GM23338 (cell line): ENCODE data around the gene ABHD14A. TPM values are rescaled to one million over a fixed set of nuclear protein-coding genes. Genes with fewer than 3 reads are reported as not detected.

Experiments used
- ATAC-seq: fragments of 200-7000 bp; cut with Tn5 transposase; 3 replicates; pipeline ENCODE4 v1.9.1; 2020
- DNase-seq: peaks from one replicate; pipeline ENCODE4 v3.0.0-alpha.2; 2015; ENCODE audit warnings: low spot score
- H2AFZ ChIP-seq: fragments of 200-600 bp; sonication (generic); 2 replicates; pipeline ENCODE4 v1.8.0; 2016; ENCODE audit warnings: antibody characterized with exemption, mild to moderate bottlenecking, moderate library complexity
- H3F3A ChIP-seq: fragments of 200-600 bp; sonication (generic); replicated peaks from 2 replicates; pipeline ENCODE4 v1.8.0; 2017; ENCODE audit warnings: antibody characterized with exemption, mixed run types, low read depth
- H3K27ac ChIP-seq: fragments of 200-600 bp; sonication (generic); 2 replicates; pipeline ENCODE4 v1.6.1; 2016; ENCODE audit warnings: low read depth
- H3K27me3 ChIP-seq: fragments of 200-600 bp; sonication (generic); 2 replicates; pipeline ENCODE4 v1.8.0; 2016; ENCODE audit warnings: mild to moderate bottlenecking, mixed run types, moderate library complexity; ENCODE audit not compliant: insufficient read depth
- H3K36me3 ChIP-seq: fragments of 200-600 bp; sonication (generic); 2 replicates; pipeline ENCODE4 v1.8.0; 2016; ENCODE audit warnings: mild to moderate bottlenecking; ENCODE audit not compliant: insufficient read depth
- H3K4me1 ChIP-seq: fragments of 200-600 bp; sonication (generic); 2 replicates; pipeline ENCODE4 v1.8.0; 2016; ENCODE audit warnings: mild to moderate bottlenecking, moderate library complexity; ENCODE audit not compliant: insufficient read depth
- H3K4me2 ChIP-seq: fragments of 200-600 bp; sonication (generic); 2 replicates; pipeline ENCODE4 v1.7.1; 2017; ENCODE audit warnings: mixed run types
- H3K4me3 ChIP-seq: fragments of 200-600 bp; sonication (generic); 2 replicates; pipeline ENCODE4 v1.6.1; 2016; ENCODE audit warnings: mixed run types
- H3K79me2 ChIP-seq: fragments of 200-600 bp; sonication (generic); replicated peaks from 2 replicates; pipeline ENCODE4 v1.8.0; 2017; ENCODE audit warnings: mild to moderate bottlenecking; ENCODE audit not compliant: insufficient read depth
- H3K9me2 ChIP-seq: fragments of 200-600 bp; sonication (generic); 2 replicates; pipeline ENCODE4 v1.8.0; 2017; ENCODE audit not compliant: insufficient read depth
- H4K20me1 ChIP-seq: fragments of 200-600 bp; sonication (generic); replicated peaks from 2 replicates; pipeline ENCODE4 v1.8.0; 2017; ENCODE audit warnings: mild to moderate bottlenecking; ENCODE audit not compliant: insufficient read depth
- H3K27ac Mint-ChIP-seq: 2 replicates; pipeline ENCODE4 v1.8.0; 2020; ENCODE audit warnings: inconsistent platforms, mild to moderate bottlenecking, moderate library complexity, mixed read lengths
- H3K27me3 Mint-ChIP-seq: 3 replicates; pipeline ENCODE4 v1.8.0; 2022; ENCODE audit warnings: low read depth, mild to moderate bottlenecking, moderate library complexity, mixed read lengths, inconsistent platforms; ENCODE audit not compliant: insufficient read depth, poor library complexity
- H3K36me3 Mint-ChIP-seq: 3 replicates; pipeline ENCODE4 v1.8.0; 2021; ENCODE audit warnings: low read depth, mild to moderate bottlenecking, inconsistent platforms, moderate library complexity, mixed read lengths
- H3K4me1 Mint-ChIP-seq: 3 replicates; pipeline ENCODE4 v1.8.0; 2020; ENCODE audit warnings: mild to moderate bottlenecking, inconsistent platforms, mixed read lengths
- H3K4me3 Mint-ChIP-seq: 3 replicates; pipeline ENCODE4 v1.8.0; 2021; ENCODE audit warnings: moderate library complexity, mild to moderate bottlenecking, inconsistent platforms, mixed read lengths
- H3K9me3 Mint-ChIP-seq: 3 replicates; pipeline ENCODE4 v1.8.0; 2020; ENCODE audit warnings: moderate library complexity, mild to moderate bottlenecking, inconsistent platforms, mixed read lengths
- CREB1 ChIP-seq: fragments of 250-450 bp; sonication (Bioruptor Pico); IDR thresholded peaks from 2 replicates; pipeline ENCODE4 v1.5.0; 2020; ENCODE audit warnings: low read depth, mild to moderate bottlenecking, moderate library complexity
- EZH2 ChIP-seq: fragments of 200-600 bp; sonication (generic); IDR thresholded peaks from one replicate; pipeline ENCODE4 v1.8.0; 2017; ENCODE audit warnings: antibody characterized with exemption, mild to moderate bottlenecking, low read depth; ENCODE audit not compliant: unreplicated experiment
- EZH2phosphoT487 ChIP-seq: fragments of 200-600 bp; sonication (generic); IDR thresholded peaks from one replicate; pipeline ENCODE4 v1.8.1; 2018; ENCODE audit warnings: antibody characterized with exemption; ENCODE audit not compliant: unreplicated experiment
- JUNB ChIP-seq: IDR thresholded peaks from one replicate; pipeline ENCODE4 v1.6.1; 2016; ENCODE audit warnings: antibody characterized with exemption; ENCODE audit not compliant: unreplicated experiment
- NANOG ChIP-seq: IDR thresholded peaks from 2 replicates; pipeline ENCODE4 v1.6.1; 2016; ENCODE audit warnings: antibody characterized with exemption, borderline replicate concordance
- STAT1 ChIP-seq: IDR thresholded peaks from one replicate; pipeline ENCODE4 v1.6.1; 2016; ENCODE audit warnings: antibody characterized with exemption; ENCODE audit not compliant: unreplicated experiment
- ZNF114 ChIP-seq: fragments of 250-450 bp; sonication (Bioruptor Pico); IDR thresholded peaks from 2 replicates; pipeline ENCODE4 v1.5.0; 2020; ENCODE audit warnings: mild to moderate bottlenecking, moderate library complexity
- ZNF331 ChIP-seq: fragments of 250-450 bp; sonication (Bioruptor Pico); IDR thresholded peaks from 2 replicates; pipeline ENCODE4 v1.5.0; 2020; ENCODE audit warnings: low read depth, mild to moderate bottlenecking, moderate library complexity
- polyA plus RNA-seq: library from polyadenylated mRNA; unstranded; fragments of >200 nt; fragmentation: Nextera tagmentation; extraction: Ambion mirVana; gene quantifications from 2 replicates; pipeline ENCODE4 v1.2.1, GENCODE V29; 2016
- total RNA-seq: library from RNA; depleted of rRNA; stranded (reverse); fragments of >200 nt; shearing (Covaris generic); gene quantifications from 2 replicates; pipeline ENCODE4 v1.2.3, GENCODE V29; 2014
- TF ChIP-seq, protein P1 (sequence below): IDR thresholded peaks from 2 replicates; pipeline ENCODE4 v1.6.1; 2016; ENCODE audit warnings: antibody characterized with exemption
- TF ChIP-seq, protein P2 (sequence below), 2 experiments: fragments of 200-600 bp in 1 of 2; sonication (generic) in 1 of 2; conservative IDR thresholded peaks; 2 replicates each; pipeline versions ENCODE4 v1.5.1 to v1.6.1; 2016 to 2017; ENCODE audit warnings: antibody characterized with exemption in 2 of 2, low read depth in 2 of 2, mild to moderate bottlenecking in 2 of 2, moderate library complexity in 1 of 2
- TF ChIP-seq, protein P3 (sequence below): IDR thresholded peaks from one replicate; pipeline ENCODE4 v1.6.1; 2018; ENCODE audit warnings: antibody characterized with exemption; ENCODE audit not compliant: unreplicated experiment

ABHD14A gene
- total and polyA plus RNA-seq, 2 experiments from 2014 or later: 7.8 to 12.7 TPM

DNA sequence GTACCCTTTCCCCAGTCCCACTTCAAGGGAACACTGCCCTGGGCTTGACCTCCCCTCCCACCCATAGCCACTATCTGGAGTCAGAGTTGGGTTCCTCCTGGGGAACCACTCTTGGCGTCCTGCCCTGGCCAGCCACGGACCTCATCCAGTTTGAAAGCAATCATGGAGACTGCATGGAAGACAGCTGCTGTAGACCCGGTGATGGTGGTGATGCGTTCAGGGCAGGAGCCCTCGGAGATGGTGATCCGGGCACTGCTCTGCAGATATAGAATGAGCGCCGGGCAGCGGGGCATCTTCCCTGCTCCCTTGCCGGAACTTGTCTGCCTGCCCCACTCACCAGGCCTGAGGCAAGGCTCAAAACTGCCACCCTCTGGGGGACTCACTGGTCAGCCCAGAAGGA is 14.5 kb upstream of the ABHD14A start (continued):
- TF ChIP-seq, protein P1, sequence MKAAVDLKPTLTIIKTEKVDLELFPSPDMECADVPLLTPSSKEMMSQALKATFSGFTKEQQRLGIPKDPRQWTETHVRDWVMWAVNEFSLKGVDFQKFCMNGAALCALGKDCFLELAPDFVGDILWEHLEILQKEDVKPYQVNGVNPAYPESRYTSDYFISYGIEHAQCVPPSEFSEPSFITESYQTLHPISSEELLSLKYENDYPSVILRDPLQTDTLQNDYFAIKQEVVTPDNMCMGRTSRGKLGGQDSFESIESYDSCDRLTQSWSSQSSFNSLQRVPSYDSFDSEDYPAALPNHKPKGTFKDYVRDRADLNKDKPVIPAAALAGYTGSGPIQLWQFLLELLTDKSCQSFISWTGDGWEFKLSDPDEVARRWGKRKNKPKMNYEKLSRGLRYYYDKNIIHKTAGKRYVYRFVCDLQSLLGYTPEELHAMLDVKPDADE: no peak

DNA sequence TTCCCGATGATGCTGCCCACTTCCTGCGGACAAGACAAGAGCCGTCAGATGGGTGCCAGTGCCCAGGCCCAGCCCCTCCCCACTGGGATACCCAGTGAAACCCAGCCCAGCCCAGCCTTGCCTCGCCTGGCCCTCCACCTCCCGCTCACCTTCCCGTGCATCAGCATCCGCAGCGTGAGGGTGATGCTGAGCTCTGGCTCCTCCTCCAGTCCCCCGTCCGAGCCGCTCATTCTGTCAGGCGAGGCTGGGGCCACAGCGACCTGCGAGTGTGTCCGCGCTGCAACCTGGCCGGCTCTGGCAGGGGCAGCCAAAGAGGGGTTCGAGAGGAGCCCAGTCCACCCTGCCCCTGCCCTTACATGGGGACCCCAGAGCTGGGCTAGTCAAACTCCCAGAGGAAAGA is 13.9 kb upstream of the ABHD14A start:
- DNase-seq: no peak
- ATAC-seq: no peak
- no peak overlapping the region for H3K27ac Mint-ChIP-seq
- H3K9me3 Mint-ChIP-seq: no peaks in the 10 kb centered on the region; the same call in 2 of the 3 replicates
- H3K4me1 Mint-ChIP-seq: peaks cover 30% of the 10 kb centered on the region
- Histone ChIP-seq H3K27me3 (peaks cover 15% of the 10 kb centered on the region; the same call in 1 of the 2 replicates), H3K4me3 (no peak overlapping the region), H3K4me1 (peaks cover 15% of the 10 kb centered on the region; the same call in 1 of the 2 replicates), H3K9me2 (no peaks in the 10 kb centered on the region), H2AFZ (no peak overlapping the region), H3K27ac (no peak overlapping the region), H3K36me3 (no peaks in the 10 kb centered on the region), H3K79me2 (no peaks in the 10 kb centered on the region), H3F3A (0 out of 2 replicates have a peak, but pooled peaks cover 5% of the 10 kb centered on the region), H4K20me1 (no peaks in the 10 kb centered on the region; the same call in 1 of the 2 replicates), H3K4me2 (no peak overlapping the region)
- H3K4me3 Mint-ChIP-seq: no peak overlapping the region
- peaks cover 31% of the 10 kb centered on the region for H3K27me3 Mint-ChIP-seq
- peaks cover 7% of the 10 kb centered on the region; the same call in 2 of the 3 replicates for H3K36me3 Mint-ChIP-seq
- TF ChIP-seq ZNF114: no peak
- no peak for TF ChIP-seq ZNF331 (CRISPR knock-in tag)
- TF ChIP-seq, protein P2, sequence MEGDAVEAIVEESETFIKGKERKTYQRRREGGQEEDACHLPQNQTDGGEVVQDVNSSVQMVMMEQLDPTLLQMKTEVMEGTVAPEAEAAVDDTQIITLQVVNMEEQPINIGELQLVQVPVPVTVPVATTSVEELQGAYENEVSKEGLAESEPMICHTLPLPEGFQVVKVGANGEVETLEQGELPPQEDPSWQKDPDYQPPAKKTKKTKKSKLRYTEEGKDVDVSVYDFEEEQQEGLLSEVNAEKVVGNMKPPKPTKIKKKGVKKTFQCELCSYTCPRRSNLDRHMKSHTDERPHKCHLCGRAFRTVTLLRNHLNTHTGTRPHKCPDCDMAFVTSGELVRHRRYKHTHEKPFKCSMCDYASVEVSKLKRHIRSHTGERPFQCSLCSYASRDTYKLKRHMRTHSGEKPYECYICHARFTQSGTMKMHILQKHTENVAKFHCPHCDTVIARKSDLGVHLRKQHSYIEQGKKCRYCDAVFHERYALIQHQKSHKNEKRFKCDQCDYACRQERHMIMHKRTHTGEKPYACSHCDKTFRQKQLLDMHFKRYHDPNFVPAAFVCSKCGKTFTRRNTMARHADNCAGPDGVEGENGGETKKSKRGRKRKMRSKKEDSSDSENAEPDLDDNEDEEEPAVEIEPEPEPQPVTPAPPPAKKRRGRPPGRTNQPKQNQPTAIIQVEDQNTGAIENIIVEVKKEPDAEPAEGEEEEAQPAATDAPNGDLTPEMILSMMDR (conservative IDR thresholded peaks at IDR 0.05; ENCODE audit: low read depth in 2 of 2): no peak
- no peak for TF ChIP-seq CREB1 (CRISPR knock-in tag)
- TF ChIP-seq STAT1: no peak
- no peak for TF ChIP-seq EZH2
- TF ChIP-seq EZH2phosphoT487: no peak
- TF ChIP-seq JUNB: no peak
- no peak for TF ChIP-seq NANOG
- TF ChIP-seq, protein P1: no peak
- TF ChIP-seq, protein P3, sequence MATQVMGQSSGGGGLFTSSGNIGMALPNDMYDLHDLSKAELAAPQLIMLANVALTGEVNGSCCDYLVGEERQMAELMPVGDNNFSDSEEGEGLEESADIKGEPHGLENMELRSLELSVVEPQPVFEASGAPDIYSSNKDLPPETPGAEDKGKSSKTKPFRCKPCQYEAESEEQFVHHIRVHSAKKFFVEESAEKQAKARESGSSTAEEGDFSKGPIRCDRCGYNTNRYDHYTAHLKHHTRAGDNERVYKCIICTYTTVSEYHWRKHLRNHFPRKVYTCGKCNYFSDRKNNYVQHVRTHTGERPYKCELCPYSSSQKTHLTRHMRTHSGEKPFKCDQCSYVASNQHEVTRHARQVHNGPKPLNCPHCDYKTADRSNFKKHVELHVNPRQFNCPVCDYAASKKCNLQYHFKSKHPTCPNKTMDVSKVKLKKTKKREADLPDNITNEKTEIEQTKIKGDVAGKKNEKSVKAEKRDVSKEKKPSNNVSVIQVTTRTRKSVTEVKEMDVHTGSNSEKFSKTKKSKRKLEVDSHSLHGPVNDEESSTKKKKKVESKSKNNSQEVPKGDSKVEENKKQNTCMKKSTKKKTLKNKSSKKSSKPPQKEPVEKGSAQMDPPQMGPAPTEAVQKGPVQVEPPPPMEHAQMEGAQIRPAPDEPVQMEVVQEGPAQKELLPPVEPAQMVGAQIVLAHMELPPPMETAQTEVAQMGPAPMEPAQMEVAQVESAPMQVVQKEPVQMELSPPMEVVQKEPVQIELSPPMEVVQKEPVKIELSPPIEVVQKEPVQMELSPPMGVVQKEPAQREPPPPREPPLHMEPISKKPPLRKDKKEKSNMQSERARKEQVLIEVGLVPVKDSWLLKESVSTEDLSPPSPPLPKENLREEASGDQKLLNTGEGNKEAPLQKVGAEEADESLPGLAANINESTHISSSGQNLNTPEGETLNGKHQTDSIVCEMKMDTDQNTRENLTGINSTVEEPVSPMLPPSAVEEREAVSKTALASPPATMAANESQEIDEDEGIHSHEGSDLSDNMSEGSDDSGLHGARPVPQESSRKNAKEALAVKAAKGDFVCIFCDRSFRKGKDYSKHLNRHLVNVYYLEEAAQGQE: no peak
